Breast epithelium (tissue), 4 donors: ENCODE measurements around the gene HKDC1. TPM values are rescaled to one million over a fixed set of nuclear protein-coding genes. Genes with fewer than 3 reads are reported as not detected.

ENCODE experiments used
- DNase-seq, 2 donors: peaks; one replicate each; pipeline ENCODE4 v3.0.0-alpha.2; 2019; ENCODE audit warnings: low spot score in 2 of 2
- H3K27ac ChIP-seq, 2 donors: fragments of 200-600 bp; sonication (generic) in 1 of 2; one replicate each; pipeline ENCODE4 v1.5.1; 2016 to 2019; ENCODE audit warnings: mild to moderate bottlenecking in 1 of 2
- H3K27me3 ChIP-seq, 2 donors: fragments of 200-600 bp; sonication (generic) in 1 of 2; one replicate each; pipeline versions ENCODE4 v1.5.1 to v1.6.0; 2017 to 2019; ENCODE audit warnings: control low read depth in 1 of 2, mild to moderate bottlenecking in 1 of 2
- H3K36me3 ChIP-seq: fragments of 200-600 bp; one replicate; pipeline ENCODE4 v1.5.1; 2019
- H3K4me1 ChIP-seq, 2 donors: fragments of 200-600 bp; sonication (generic); one replicate each; pipeline ENCODE4 v1.5.1; 2016 to 2019; ENCODE audit warnings: control low read depth in 1 of 2
- H3K4me3 ChIP-seq, 3 donors: fragments of 200-600 bp; sonication (generic); 1 replicate in 2 of 3; 2 replicates in 1 of 3; pipeline ENCODE4 v1.5.1; 2016 to 2019; ENCODE audit warnings: mild to moderate bottlenecking in 3 of 3, moderate library complexity in 2 of 3
- H3K9me3 ChIP-seq, 2 donors: fragments of 200-600 bp; sonication (generic) in 1 of 2; one replicate each; pipeline ENCODE4 v1.5.1; 2016 to 2019; ENCODE audit warnings: control low read depth in 1 of 2
- CTCF ChIP-seq, 3 donors: fragments of 450-650 bp; IDR thresholded peaks; one replicate each; pipeline ENCODE4 v1.5.1; 2016 to 2017; ENCODE audit warnings: antibody characterized with exemption in 3 of 3, mild to moderate bottlenecking in 3 of 3, moderate library complexity in 3 of 3
- POLR2A ChIP-seq: fragments of 450-650 bp; IDR thresholded peaks from one replicate; pipeline ENCODE4 v1.6.1; 2016; ENCODE audit warnings: antibody characterized with exemption, mild to moderate bottlenecking, moderate library complexity
- POLR2AphosphoS5 ChIP-seq, 3 donors: sonication (generic); formaldehyde crosslinking; IDR thresholded peaks; one replicate each; pipeline ENCODE4 v1.6.1; 2017; ENCODE audit warnings: antibody characterized with exemption in 3 of 3
- intact Hi-C: fragments of 100-400 bp; cut with DNase I; formaldehyde crosslinking; loops from one replicate; pipeline ENCODE4 v1.15.1; 2023; ENCODE audit warnings: low total_unique reads
- total RNA-seq, 3 donors: library from RNA; depleted of rRNA; stranded (reverse); fragments of >200 nt; gene quantifications; one replicate each; pipeline ENCODE4 v1.1.0, GENCODE V29; 2016

Gene HKDC1
- total RNA-seq, 3 donors from 2014 or later: 0.15 to 2.0 TPM; not detected in 1

GRCh38 chr10:69270990-69271389 is 50.9 kb downstream of the HKDC1 start:
- no peaks in the 10 kb centered on the region for H3K4me1 ChIP-seq
- intact Hi-C loops: no loop called here
- H3K27ac ChIP-seq: no peak overlapping the region

GRCh38 chr10:69272624-69273023 is 52.5 kb downstream of the HKDC1 start:
- TF ChIP-seq POLR2AphosphoS5 (IDR thresholded peaks at IDR 0.05) (no peak), CTCF (IDR thresholded peaks at IDR 0.05) (no peak), POLR2A (no peak)
- H3K27me3 ChIP-seq: no peaks in the 10 kb centered on the region
- H3K27ac ChIP-seq: no peak overlapping the region
- intact Hi-C loops: no loop called here
- DNase-seq: no peak
- H3K36me3 ChIP-seq: no peaks in the 10 kb centered on the region
- no peak overlapping the region for H3K4me3 ChIP-seq
- no peaks in the 10 kb centered on the region for H3K4me1 ChIP-seq
- H3K9me3 ChIP-seq: no peaks in the 10 kb centered on the region

More at GRCh38 chr10:69270990-69271389, 50.9 kb downstream of the HKDC1 start:
- no peak for TF ChIP-seq POLR2A
- no peak for TF ChIP-seq CTCF (IDR thresholded peaks at IDR 0.05)
- H3K36me3 ChIP-seq: no peaks in the 10 kb centered on the region
- H3K9me3 ChIP-seq: no peaks in the 10 kb centered on the region
- H3K4me3 ChIP-seq: no peak overlapping the region
- H3K27me3 ChIP-seq: no peaks in the 10 kb centered on the region
- no peak for DNase-seq

- no peak overlapping the region for H3K27ac ChIP-seq
- intact Hi-C loops: no loop called here
- H3K4me1 ChIP-seq: no peaks in the 10 kb centered on the region
- no peaks in the 10 kb centered on the region for H3K27me3 ChIP-seq
- no peak for DNase-seq
- no peaks in the 10 kb centered on the region for H3K36me3 ChIP-seq
- H3K4me3 ChIP-seq: no peak overlapping the region
- no peaks in the 10 kb centered on the region for H3K9me3 ChIP-seq
- TF ChIP-seq POLR2AphosphoS5 (IDR thresholded peaks at IDR 0.05) (no peak), POLR2A (no peak)
Measured at GRCh38 chr10:69275444-69275843, 55.3 kb downstream of the HKDC1 start.

- no peak overlapping the region for H3K4me3 ChIP-seq
- no peak for DNase-seq
- H3K9me3 ChIP-seq: no peaks in the 10 kb centered on the region
- H3K36me3 ChIP-seq: no peaks in the 10 kb centered on the region
- no peak for TF ChIP-seq POLR2A
- H3K27me3 ChIP-seq: no peaks in the 10 kb centered on the region
- no peaks in the 10 kb centered on the region for H3K4me1 ChIP-seq
- H3K27ac ChIP-seq: no peak overlapping the region
- intact Hi-C loops: no loop called here
Measured at GRCh38 chr10:69276503-69276902, 56.4 kb downstream of the HKDC1 start.

- Histone ChIP-seq H3K27ac (peak within 1 kb of the TSS in 1 of 2 donors; percentile 40), H3K27me3 (no peaks in the 10 kb centered on the region), H3K4me1 (no peaks in the 10 kb centered on the region), H3K36me3 (no peaks in the 10 kb centered on the region), H3K9me3 (no peaks in the 10 kb centered on the region), H3K4me3 (no peak within 1 kb of the TSS)
- TF ChIP-seq POLR2AphosphoS5 (IDR thresholded peaks at IDR 0.05) (no peak), CTCF (IDR thresholded peaks at IDR 0.05) (no peak), POLR2A (no peak)
- DNase-seq: peak in 1 of 2 donors; percentile 35
- intact Hi-C loops: no loop called here
Measured at GRCh38 chr10:69278446-69278963, 58.4 kb downstream of the HKDC1 start, which contains the start of gene HK1. HK1 (plus strand) TSS chr10:69278496.

- no peak for DNase-seq
- no peaks in the 10 kb centered on the region for H3K4me1 ChIP-seq
- no peaks in the 10 kb centered on the region for H3K9me3 ChIP-seq
- TF ChIP-seq POLR2AphosphoS5 (IDR thresholded peaks at IDR 0.05): no peak
- TF ChIP-seq CTCF (IDR thresholded peaks at IDR 0.05): no peak
- TF ChIP-seq POLR2A: no peak
- H3K36me3 ChIP-seq: no peaks in the 10 kb centered on the region
- H3K4me3 ChIP-seq: no peak overlapping the region
- intact Hi-C loops: no loop called here
- H3K27me3 ChIP-seq: no peaks in the 10 kb centered on the region
- no peak overlapping the region for H3K27ac ChIP-seq
Measured at GRCh38 chr10:69279110-69279509, 59.0 kb downstream of the HKDC1 start.
